Choroid plexus epithelial cell (primary cell): ENCODE data around the gene ALS2CL.

ENCODE experiments used
- DNase-seq: peaks from one replicate; pipeline ENCODE4 v3.0.0-alpha.2; 2010; ENCODE audit warnings: low read depth
- H3K4me3 ChIP-seq: 2 replicates; pipeline ENCODE4 v1.5.1; 2011; ENCODE audit warnings: low read depth, mild to moderate bottlenecking, control low read depth, low read length, moderate library complexity
- TF ChIP-seq, protein P1 (sequence below): conservative IDR thresholded peaks from 2 replicates; pipeline ENCODE4 v1.5.1; 2011; ENCODE audit warnings: low read depth, mild to moderate bottlenecking, control low read depth, inconsistent platforms, low read length, moderate library complexity

ALS2CL gene

DNA sequence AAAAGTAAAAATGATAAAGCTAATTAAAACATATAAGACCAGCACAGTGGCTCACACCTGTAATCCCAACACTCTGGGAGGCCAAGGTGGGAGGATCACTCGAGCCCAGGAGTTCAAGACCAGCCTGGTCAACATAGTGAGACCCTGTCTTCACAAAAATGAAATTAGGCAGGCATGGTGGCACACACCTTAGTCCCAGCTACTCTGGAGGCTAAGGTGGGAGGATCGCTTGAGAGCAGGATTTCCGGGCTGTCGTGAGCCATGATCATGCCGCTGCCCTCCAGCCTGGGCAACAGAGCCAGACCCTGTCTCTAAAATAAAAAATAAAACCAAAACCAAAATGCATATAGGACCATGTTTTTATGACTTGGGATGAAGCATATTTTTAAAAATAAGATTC lies 29.0 kb upstream of the ALS2CL start:
- H3K4me3 ChIP-seq, result no peak overlapping the region
- DNase-seq, result no peak
- TF ChIP-seq, protein P1, sequence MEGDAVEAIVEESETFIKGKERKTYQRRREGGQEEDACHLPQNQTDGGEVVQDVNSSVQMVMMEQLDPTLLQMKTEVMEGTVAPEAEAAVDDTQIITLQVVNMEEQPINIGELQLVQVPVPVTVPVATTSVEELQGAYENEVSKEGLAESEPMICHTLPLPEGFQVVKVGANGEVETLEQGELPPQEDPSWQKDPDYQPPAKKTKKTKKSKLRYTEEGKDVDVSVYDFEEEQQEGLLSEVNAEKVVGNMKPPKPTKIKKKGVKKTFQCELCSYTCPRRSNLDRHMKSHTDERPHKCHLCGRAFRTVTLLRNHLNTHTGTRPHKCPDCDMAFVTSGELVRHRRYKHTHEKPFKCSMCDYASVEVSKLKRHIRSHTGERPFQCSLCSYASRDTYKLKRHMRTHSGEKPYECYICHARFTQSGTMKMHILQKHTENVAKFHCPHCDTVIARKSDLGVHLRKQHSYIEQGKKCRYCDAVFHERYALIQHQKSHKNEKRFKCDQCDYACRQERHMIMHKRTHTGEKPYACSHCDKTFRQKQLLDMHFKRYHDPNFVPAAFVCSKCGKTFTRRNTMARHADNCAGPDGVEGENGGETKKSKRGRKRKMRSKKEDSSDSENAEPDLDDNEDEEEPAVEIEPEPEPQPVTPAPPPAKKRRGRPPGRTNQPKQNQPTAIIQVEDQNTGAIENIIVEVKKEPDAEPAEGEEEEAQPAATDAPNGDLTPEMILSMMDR, result no peak

DNA sequence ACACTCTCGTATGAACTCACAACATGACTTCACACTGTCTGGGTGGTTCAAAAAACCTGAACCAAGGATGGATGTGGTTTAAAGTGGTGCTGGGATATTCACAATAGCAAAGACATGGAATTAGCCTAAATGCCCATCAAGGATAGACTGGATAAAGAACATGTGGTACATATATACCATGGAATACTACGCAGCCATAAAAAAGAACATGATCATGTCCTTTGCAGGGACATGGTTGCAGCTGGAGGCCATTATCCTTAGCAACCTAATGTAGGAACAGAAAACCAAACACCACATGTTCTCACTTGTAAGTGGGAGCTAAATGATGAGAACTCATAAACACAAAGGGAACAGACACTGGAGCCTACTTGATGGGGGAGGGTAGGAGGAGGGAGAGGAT lies 27.5 kb upstream of the ALS2CL start:
- no peak for DNase-seq
- no peak overlapping the region for H3K4me3 ChIP-seq
- TF ChIP-seq, protein P1, result no peak

DNA sequence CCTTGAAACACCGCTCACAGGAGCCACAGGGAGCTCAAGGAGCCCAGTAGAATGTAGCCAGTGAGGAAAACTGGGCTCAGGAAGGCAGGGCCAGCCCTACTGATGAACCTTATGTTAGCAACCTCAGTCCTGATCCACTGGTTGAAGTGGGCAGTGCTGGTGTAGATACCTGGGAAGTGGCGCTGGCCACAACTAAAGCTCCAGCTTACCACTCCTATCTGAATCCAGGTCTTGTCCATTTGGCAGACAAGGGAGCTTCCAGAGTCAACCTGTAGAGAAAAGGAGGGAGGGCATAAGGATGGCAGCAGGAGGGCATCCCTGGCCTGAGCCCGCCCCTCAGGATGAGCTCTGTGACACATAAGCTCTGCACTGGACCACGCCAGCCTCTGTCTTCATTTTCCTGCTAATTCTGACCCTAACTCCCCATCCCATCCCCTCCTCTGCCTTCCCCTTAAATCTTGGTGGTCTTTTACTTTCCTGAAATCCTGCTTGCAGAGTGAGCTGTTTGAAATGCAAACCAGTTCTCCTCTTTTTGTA lies 26.3 kb upstream of the ALS2CL start:
- H3K4me3 ChIP-seq, result no peak overlapping the region
- DNase-seq, result no peak
- TF ChIP-seq, protein P1, result no peak

DNA sequence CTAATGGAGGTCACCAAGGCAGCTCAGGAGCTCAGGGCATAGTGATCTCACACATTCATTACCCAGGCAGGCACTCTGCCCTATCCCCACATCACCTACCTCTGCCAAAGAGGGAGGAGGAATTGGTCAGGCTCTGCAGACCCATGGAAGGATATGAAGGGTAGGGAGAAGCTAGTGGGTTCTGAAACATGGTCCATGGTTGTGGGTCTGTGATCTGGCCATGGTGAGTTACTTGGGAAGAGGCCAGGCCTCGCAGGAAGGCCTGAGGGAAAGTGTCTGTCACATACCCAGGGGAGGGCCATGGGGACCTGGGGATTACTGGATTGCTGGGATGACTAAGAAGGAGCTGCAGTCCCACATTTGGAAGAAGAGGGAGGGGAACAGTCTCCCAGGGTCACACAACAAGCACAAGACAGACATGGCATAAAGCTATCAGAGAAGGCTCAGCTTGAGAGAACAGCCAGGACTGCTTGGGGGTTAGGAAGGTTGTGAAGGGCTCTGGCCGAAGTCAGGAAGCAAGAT lies 25.6 kb upstream of the ALS2CL start:
- no peak for DNase-seq
- TF ChIP-seq, protein P1, result no peak
- no peak overlapping the region for H3K4me3 ChIP-seq

DNA sequence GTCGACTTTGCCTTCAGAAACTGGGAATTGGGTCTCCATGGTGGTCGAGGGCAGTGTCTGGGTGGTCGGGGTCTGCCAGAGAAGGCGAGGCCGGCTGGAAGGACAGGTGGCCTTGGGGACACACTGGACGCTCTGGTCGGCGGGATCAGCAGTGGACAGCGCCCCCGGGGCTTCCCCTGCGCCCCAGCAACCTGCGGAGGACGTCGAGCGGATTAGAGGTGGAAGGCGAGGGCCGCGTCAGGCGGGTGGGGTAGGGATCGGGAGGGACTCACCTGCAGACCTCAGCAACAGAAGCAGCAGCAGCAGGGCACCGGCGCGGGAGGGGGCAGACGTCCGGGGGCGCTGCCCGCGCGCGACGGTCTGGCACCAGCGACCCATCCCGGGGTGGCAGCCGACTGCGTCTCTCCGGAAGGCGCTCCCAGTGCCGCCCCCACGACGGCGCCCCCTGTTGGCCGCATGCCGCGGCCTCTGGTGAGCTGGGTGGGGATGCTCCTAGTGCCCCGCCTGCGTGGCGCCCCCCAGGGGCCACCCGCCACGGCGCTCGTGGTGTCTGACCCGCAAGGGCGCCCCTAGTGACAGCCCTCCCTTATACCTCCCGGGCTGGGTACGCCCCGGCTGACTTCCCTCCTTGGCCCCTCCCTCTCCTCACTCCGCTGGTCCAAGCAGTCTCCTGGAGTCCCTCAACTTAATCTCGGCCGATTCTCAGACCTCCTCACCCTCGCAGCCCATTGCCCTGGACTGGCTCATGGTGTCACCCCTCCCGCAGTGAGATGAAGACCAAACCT lies 24.2 kb upstream of the ALS2CL start, which contains the start of gene PRSS50:
Gene PRSS50 (minus strand): TSS at position 423 of the 785 bp plus-strand sequence. CDS start 45 bp downstream, at position 378.
- DNase-seq, result no peak
- TF ChIP-seq, protein P1, result peak; percentile 10
- no peak within 1 kb of the TSS for H3K4me3 ChIP-seq

DNA sequence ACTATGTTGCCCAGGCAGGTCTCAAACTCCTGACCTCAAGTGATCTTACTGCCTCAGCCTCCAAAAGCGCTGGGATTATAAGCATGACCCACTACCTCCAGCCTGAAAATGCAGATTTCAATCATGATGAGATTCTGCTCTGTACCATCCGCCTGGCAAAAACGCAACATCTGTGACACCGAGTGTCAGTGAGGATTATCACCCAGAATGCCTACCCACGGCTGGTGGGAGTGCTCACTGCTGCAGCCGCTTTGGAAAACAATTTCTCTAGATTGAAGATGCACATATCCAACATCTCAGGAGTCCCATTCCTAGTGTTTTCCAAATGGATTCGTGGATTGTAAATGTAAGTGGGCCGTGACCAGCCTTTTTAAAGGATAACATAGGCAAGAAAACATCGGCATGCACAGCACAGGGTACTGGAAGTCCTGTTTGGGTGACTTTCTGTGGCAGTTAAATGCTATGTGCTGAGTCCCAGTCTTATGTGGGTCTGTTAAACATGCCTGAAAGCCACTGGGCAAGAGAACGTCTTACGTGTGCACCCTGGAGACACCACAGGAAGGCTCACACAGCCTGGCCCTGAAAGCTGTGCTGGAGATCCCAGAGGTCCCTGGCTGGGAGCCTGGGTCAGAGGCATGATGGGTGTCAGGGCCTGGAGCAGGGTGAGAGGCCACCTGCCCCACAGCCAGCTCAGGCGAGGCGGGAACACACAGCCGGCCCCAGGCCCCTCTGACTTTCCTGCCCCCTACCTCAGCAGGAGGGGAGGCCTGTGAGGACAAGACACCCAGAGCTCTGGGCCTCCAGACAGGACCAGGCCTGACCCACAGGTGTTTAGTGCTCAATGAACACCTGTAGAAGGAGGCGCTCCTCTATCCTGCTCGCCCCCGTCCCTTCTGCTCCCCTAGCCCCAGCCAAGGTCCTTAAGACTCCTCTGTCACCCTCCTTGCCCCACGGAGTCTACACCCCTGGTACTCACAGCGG lies 23.3 kb upstream of the ALS2CL start:
- DNase-seq, result no peak

More for the DNA sequence above, 23.3 kb upstream of the ALS2CL start:
- H3K4me3 ChIP-seq, result no peak overlapping the region
- TF ChIP-seq, protein P1, result no peak
